Right hindlimb (tissue), 1 donor: ENCODE results near the gene PEX5L.
A peak's percentile ranks its signal among the peaks of the same experiment; 100 is the strongest.

Source experiments
- DNase-seq: peaks from one replicate; pipeline ENCODE4 v3.0.0-alpha.2; 2018

PEX5L gene

GRCh38 chr3:179887295-179887943 lies 149.3 kb downstream of the PEX5L start:
- DNase-seq, result no peak

- DNase-seq, result no peak
Observed at GRCh38 chr3:179885950-179886349, 150.8 kb downstream of the PEX5L start.

GRCh38 chr3:179884136-179884535 lies 152.6 kb downstream of the PEX5L start:
- no peak for DNase-seq

GRCh38 chr3:179882292-179882691 lies 154.4 kb downstream of the PEX5L start:
- no peak for DNase-seq

GRCh38 chr3:179881791-179882190 lies 154.9 kb downstream of the PEX5L start:
- no peak for DNase-seq

- DNase-seq, result no peak
Observed at GRCh38 chr3:179880868-179881267, 155.9 kb downstream of the PEX5L start.

GRCh38 chr3:179876440-179876839 lies 160.3 kb downstream of the PEX5L start:
- DNase-seq, result no peak

- DNase-seq, result no peak
Observed at GRCh38 chr3:179872842-179873241, 163.9 kb downstream of the PEX5L start.

- DNase-seq, result no peak
Observed at GRCh38 chr3:179871782-179872181, 165.0 kb downstream of the PEX5L start.

- DNase-seq, result no peak
Observed at GRCh38 chr3:179868715-179869114, 168.0 kb downstream of the PEX5L start.

- DNase-seq, result no peak
Observed at GRCh38 chr3:179867961-179868360, 168.8 kb downstream of the PEX5L start.

- no peak for DNase-seq
Observed at GRCh38 chr3:179865861-179866505, 170.8 kb downstream of the PEX5L start.

GRCh38 chr3:179861953-179862352 lies 174.8 kb downstream of the PEX5L start:
- no peak for DNase-seq

GRCh38 chr3:179861292-179861691 lies 175.4 kb downstream of the PEX5L start:
- DNase-seq, result no peak

- DNase-seq, result no peak
Observed at GRCh38 chr3:179860275-179861107, 176.2 kb downstream of the PEX5L start.

- DNase-seq, result peak; percentile 43
Observed at GRCh38 chr3:179853176-179853575, 183.6 kb downstream of the PEX5L start.

- no peak for DNase-seq
Observed at GRCh38 chr3:179852142-179852905, 184.4 kb downstream of the PEX5L start.

GRCh38 chr3:179848711-179849110 lies 188.0 kb downstream of the PEX5L start:
- DNase-seq, result no peak

GRCh38 chr3:179842061-179842460 lies 194.7 kb downstream of the PEX5L start:
- no peak for DNase-seq

GRCh38 chr3:179840985-179841384 lies 195.8 kb downstream of the PEX5L start:
- no peak for DNase-seq

- DNase-seq, result no peak
Observed at GRCh38 chr3:179837374-179837773, 199.4 kb downstream of the PEX5L start.

GRCh38 chr3:179833294-179833693 lies 203.4 kb downstream of the PEX5L start:
- DNase-seq, result no peak

- DNase-seq, result no peak
Observed at GRCh38 chr3:179832333-179832854, 204.3 kb downstream of the PEX5L start.
